GM18873 (cell line): ENCODE results near the gene UROS.
A peak's percentile ranks its signal among the peaks of the same experiment; 100 is the strongest.

Source experiments
- ATAC-seq: cut with Tn5 transposase; IDR thresholded peaks from one replicate; pipeline ENCODE4 v1.9.1; 2021; ENCODE audit warnings: mild to moderate bottlenecking, moderate library complexity, moderate number of reproducible peaks; ENCODE audit not compliant: unreplicated experiment, low FRiP score

UROS gene

GRCh38 chr10:125795128-125795527 lies 27.9 kb downstream of the UROS start:
- no peak for ATAC-seq

- ATAC-seq, result no peak
These were observed 30.4 kb downstream of the UROS start for GRCh38 chr10:125792342-125793300.

DNA sequence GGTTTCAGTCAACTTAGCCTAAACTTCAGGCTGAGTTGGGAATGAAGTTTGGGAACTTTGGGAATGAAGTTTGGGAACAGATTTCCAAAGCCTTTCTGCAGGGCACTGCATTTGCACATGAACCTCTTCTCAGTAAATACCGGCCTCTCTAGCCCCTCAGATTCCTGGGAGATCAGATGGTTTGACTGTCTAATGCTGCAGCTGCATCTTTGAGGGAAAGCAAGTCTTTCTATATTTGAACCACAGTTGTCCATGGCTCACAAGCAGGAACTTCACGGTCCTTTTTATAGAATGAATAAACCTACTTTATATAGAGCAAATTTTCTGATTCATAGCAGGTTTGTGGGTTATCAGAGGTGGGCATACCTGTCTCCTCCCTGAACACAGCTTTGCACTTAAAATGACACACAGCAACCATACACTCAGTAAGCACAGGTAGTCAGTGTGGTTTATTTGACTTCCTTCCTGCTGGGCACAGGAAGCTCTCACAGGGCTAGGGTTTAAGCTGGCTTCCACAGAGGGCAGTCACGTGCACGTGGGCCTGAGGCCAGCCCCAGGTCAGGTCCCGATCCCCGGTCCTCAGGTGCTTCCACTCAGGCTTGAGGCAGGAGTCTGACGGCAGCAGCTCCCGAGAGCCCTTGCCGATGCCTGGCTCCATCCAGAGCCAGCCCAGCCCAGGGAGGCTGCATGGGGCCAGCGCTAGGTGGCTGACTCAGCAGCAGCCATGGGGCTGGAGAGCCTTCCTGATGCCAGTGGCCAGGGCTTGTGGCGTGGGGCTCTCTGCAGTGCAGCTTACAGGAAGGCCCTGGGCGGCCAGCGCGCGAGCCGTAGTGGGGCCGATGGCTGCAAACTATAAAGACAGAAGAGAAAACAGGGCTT lies 34.7 kb downstream of the UROS start:
- ATAC-seq, result no peak

DNA sequence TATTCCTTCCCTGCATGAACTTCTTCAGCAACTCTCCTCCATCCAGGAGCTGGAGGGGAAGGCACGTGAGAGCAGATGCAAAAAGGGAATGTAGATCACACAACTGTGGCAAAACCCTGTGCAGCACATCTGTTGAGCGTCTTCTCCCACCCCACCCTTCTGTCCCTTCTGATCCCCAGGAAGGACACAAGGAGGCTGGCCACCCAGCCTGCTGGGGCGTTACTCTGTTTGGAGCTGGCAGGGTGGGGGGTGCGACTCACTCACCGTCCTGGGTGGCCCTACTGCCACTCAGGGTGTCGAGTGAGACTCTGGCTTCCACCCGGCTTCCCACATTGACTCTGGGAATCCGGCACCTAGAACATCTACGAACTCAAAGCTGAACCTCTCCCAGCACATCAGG lies 37.3 kb downstream of the UROS start:
- ATAC-seq, result no peak

DNA sequence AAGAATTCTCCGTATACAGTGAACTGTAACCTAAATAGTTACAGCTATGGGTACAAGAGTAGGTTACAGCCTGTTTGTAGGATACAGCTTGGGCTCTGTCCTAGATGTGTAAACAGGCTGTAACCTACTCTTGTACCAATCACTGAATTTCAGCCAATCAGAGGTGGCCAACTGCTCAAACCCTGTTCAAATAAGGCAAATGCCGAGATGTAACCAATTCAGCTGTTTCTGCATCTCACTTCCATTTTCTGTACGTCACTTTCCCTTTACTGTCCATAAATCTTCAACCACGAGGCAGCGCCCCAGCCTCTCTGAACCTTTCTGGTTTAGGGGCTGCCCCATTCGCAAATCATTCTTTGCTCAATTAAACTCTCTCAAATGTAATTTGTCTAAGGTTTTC lies 39.1 kb downstream of the UROS start:
- ATAC-seq, result peak; percentile 84

DNA sequence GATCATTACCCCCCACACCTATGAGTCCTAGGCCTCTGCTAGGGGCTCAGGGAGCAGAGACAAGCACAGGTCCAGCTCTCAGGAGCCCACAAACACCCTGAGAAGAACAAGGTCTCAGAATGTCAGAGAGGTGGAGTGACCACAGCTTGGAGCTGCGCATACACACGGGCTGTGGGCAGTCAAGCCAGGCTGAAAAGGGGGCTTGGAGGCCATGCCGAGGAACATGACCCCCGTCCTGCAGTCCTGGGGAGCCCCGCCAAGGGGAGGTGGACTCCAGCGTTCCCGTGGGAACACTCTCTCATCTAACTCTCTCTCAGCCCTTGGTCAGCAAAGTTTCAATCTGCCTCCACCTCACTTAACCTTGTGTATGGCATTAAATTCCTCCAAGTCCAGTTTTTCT lies 39.6 kb downstream of the UROS start:
- ATAC-seq, result no peak

GRCh38 chr10:125782616-125783015 lies 40.4 kb downstream of the UROS start:
- ATAC-seq, result no peak

GRCh38 chr10:125782054-125782453 lies 41.0 kb downstream of the UROS start:
- no peak for ATAC-seq

- no peak for ATAC-seq
These were observed 41.7 kb downstream of the UROS start for GRCh38 chr10:125781374-125781773.

DNA sequence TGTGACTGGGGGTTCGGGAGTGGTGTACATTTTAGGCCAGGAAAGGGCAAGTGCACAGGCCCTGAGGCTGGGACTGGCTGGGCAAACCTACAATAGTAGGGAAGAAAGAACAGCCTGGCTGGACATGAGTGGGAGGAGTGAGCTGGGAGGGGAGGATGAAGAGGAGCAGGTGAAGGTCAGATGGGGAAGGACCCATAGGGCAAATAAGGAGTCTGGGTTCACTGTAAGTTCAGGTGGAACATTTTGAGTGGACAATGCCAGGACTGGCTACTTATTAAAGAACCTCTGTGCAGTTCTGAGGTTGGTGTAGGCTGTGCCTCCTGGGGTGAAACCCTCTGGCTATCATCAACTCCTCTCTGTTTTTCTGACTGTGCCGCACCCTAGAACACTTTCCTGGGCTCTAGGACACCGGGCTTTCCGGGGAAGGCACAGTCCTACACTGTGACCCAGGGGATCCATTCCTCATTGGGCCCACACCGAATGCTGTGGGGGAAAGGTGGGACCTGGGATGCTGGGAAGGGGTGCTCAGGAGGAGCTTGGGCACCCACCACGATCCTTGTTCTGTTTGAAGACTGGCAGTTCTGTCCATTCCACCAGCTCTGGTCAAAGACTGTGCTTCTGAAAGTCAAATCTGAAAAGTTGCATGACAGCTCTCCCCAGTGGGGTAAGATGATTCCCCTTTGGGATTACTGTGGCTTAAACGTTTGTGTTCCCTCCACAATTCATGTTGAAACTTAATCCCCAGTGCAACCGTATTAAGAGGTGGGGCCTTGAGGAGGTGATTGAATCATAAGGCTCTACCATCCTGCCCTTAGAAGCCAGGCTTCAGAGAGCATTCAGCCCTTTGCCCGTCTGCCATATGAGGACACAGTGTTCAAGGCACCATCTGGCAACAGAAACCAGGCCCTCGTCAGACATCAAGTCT lies 43.4 kb downstream of the UROS start:
- ATAC-seq, result no peak

- no peak for ATAC-seq
These were observed 44.5 kb downstream of the UROS start for GRCh38 chr10:125778556-125778955.

GRCh38 chr10:125777806-125778205 lies 45.3 kb downstream of the UROS start:
- no peak for ATAC-seq

DNA sequence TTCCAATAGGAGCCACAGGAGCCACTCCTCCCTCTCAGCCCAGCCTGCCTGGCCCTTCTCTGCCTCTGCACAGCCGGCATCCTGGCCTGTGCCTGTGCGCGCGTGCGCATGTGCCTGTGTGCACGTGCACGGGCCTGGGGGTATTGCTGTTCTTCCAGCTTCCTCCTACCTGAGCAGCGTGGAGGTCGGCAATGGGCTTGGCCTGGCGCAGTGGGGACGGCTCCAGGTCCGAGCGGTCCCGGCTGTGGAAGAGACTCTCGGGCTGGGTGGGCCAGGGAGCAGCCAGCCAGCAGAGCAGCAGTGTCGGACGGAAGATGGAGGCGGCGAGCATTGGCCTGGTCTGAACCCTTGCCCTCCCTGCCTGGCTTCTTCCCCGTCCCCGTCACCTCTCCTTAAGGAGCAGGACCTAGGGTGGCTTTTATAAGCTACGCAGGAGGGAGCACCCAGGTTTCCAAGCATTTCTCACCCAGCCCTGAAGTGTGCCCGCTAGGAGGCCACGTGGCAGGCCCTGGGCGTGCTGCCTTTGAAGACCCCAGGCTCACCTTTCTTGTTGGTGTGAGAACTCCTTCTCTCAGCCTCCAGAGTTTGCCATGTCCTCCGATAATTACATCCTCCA lies 47.5 kb downstream of the UROS start, which contains the start of gene MMP21:
Gene MMP21 (minus strand): TSS at position 331 of the 616 bp plus-strand sequence. CDS start 0 bp downstream, at position 331.
- no peak for ATAC-seq

DNA sequence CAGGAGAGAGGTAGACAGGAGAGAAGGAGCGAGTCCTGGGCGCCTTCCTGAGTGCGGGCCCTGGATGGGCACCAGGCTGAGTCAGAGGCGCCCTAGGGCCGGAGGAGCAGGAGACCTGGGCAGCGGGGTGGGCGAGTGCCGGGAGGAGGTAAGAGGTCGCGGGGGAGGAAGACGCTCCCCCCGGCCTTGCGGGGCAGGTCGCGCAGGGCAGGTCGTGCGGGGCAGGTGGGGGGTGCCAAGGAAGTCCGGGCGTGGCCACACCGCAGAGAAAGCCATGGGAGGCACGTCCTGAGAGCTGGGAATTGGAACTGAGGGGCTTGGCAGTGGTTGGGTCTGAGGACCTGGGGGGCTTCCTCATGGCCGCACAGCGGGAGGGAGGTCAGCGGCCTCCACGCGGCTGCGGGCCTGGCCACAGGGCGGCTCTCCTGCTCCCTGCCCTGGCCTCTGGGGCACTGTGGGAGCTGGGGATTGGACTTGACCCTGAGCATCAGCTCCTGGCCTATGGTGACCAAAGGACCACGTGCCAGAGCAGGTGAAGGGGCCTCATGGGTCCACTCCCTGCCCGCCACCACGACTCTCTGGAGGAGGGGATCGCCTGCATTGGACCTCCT lies 48.4 kb downstream of the UROS start:
- ATAC-seq, result no peak

- ATAC-seq, result no peak
These were observed 49.1 kb downstream of the UROS start for GRCh38 chr10:125773687-125774543.

GRCh38 chr10:125772864-125773180 lies 50.2 kb downstream of the UROS start:
- ATAC-seq, result no peak

- ATAC-seq, result no peak
These were observed 50.8 kb downstream of the UROS start for GRCh38 chr10:125772112-125772863.

DNA sequence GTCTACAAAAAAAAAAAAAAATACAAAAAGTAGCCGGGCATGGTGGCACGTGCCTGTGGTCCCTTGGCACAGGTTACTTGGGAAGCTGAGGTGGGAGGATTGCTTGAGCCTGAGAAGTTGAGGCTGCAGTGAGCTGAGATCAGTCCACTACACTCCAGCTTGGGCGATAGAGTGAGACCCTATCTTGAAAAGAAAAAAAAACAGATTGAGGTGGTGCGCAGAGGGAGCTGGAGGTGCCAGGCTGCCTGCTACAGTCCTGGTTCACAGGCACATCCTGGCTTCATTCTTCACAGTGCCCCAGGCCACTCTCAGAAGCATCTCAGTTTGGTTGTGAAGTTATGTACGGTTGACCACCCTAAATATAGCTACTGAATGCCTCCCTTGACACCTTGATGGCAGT lies 52.2 kb downstream of the UROS start:
- no peak for ATAC-seq
